ENCODE measurements around the gene DYNLT2. TPM values are rescaled to one million over a fixed set of nuclear protein-coding genes. Genes with fewer than 3 reads are reported as not detected.

Gene DYNLT2
- total and polyA plus RNA-seq, 2 of the 13 experiments (the other 11 are each of a cell fraction or from before 2014, with no cell fraction given): 2.1 to 4.3 TPM

- TF ChIP-seq ZBTB4 (CRISPR knock-in tag; IDR thresholded peaks at IDR 0.05; ENCODE audit: borderline replicate concordance) (peak; percentile 93), ZMYM4 (CRISPR knock-in tag; IDR thresholded peaks at IDR 0.05) (peak; percentile 49), GATAD2A (CRISPR knock-in tag; IDR thresholded peaks at IDR 0.05) (peak; percentile 90), HIC2 (CRISPR knock-in tag; IDR thresholded peaks at IDR 0.05; ENCODE audit: low read depth) (peak; percentile 91), HDAC1 (CRISPR knock-in tag; IDR thresholded peaks at IDR 0.05) (peak; percentile 85), MTF2 (CRISPR knock-in tag; IDR thresholded peaks at IDR 0.05; ENCODE audit: borderline replicate concordance) (no peak), POLR2G (IDR thresholded peaks at IDR 0.05; ENCODE audit: low read depth, low read length) (peak; percentile 85), SNRNP70 (IDR thresholded peaks at IDR 0.05; ENCODE audit: low read depth, low read length) (no peak), ZFP37 (CRISPR knock-in tag; IDR thresholded peaks at IDR 0.05; ENCODE audit: borderline replicate concordance) (no peak), STAT6 (CRISPR knock-in tag; IDR thresholded peaks at IDR 0.05; ENCODE audit: borderline replicate concordance) (peak; percentile 72; the same call in 1 of the 2 replicates), DDIT3 (CRISPR knock-in tag; IDR thresholded peaks at IDR 0.05) (no peak), IKZF1 (IDR thresholded peaks at IDR 0.05) (no peak), IKZF4 (CRISPR knock-in tag; IDR thresholded peaks at IDR 0.05; ENCODE audit: borderline replicate concordance, low read depth, not compliant biosample characterization) (no peak), ZSCAN20 (CRISPR knock-in tag; IDR thresholded peaks at IDR 0.05; ENCODE audit: borderline replicate concordance) (no peak), SP140L (CRISPR knock-in tag; IDR thresholded peaks at IDR 0.05; ENCODE audit: borderline replicate concordance) (no peak), BHLHE40 (IDR thresholded peaks at IDR 0.05; ENCODE audit: low read length) (0 out of 2 replicates have a peak, but pooled peaks have one; percentile 40), CTCF (CRISPR knock-in tag; IDR thresholded peaks at IDR 0.05) (0 out of 2 replicates have a peak, but pooled peaks have one; percentile 11), NFE2L1 (CRISPR knock-in tag; IDR thresholded peaks at IDR 0.05; ENCODE audit: borderline replicate concordance) (peak; percentile 96), ZNF431 (CRISPR knock-in tag; IDR thresholded peaks at IDR 0.05; ENCODE audit: borderline replicate concordance, low read depth) (peak; percentile 68)
These were observed 49.5 kb upstream of the DYNLT2 start (continued) for GRCh38 chr6:169800668-169801395.

Data from HepG2 (cell line).